ENCODE measurements around the gene OR5AR1. TPM values are rescaled to one million over a fixed set of nuclear protein-coding genes. Genes with fewer than 3 reads are reported as not detected.
"Not testable (repeated sequence)": the region's sequence is repeated elsewhere in the genome, so short reads cannot be mapped to it uniquely, and the experiment has no call there.

The OR5AR1 gene
- not detected for polyA plus RNA-seq (ENCODE audit: insufficient read length)

- no peak for DNase-seq
These were observed at the start of gene OR5AR1 for GRCh38 chr11:56663386-56663785. OR5AR1 (plus strand) TSS chr11:56663686; CDS start chr11:56663686, 0 bp downstream.

- no peak for DNase-seq
These were observed 38.8 kb upstream of the OR5AR1 start for GRCh38 chr11:56624661-56625110.

- no peak for DNase-seq
These were observed 37.5 kb upstream of the OR5AR1 start for GRCh38 chr11:56625946-56626345.

GRCh38 chr11:56632329-56632728, 31.2 kb upstream of the OR5AR1 start:
- DNase-seq: no peak

GRCh38 chr11:56636861-56637260, 26.6 kb upstream of the OR5AR1 start:
- DNase-seq: no peak

- DNase-seq: no peak
These were observed 26.0 kb upstream of the OR5AR1 start for GRCh38 chr11:56637500-56637899.

GRCh38 chr11:56642339-56642738, 21.1 kb upstream of the OR5AR1 start, which contains the start of gene OR5AP2:
OR5AP2 (minus strand) TSS chr11:56642439; CDS start chr11:56642439, 0 bp downstream.
- no peak for DNase-seq

GRCh38 chr11:56659755-56660154, 3.7 kb upstream of the OR5AR1 start:
- DNase-seq: no peak

- DNase-seq: no peak
These were observed 7.5 kb downstream of the OR5AR1 start for GRCh38 chr11:56670984-56671383.

- DNase-seq: no peak
These were observed 25.1 kb downstream of the OR5AR1 start for GRCh38 chr11:56688554-56689100.

- not testable (repeated sequence) for DNase-seq
These were observed 27.7 kb downstream of the OR5AR1 start for GRCh38 chr11:56691179-56691578.

GRCh38 chr11:56693428-56693827, 29.9 kb downstream of the OR5AR1 start:
- no peak for DNase-seq

- no peak for DNase-seq
These were observed 35.3 kb downstream of the OR5AR1 start, which contains the start of gene OR9G1 for GRCh38 chr11:56698795-56699194. OR9G1 (plus strand) TSS chr11:56699095; CDS start chr11:56700388, 1,293 bp downstream.

- DNase-seq: no peak
These were observed 36.9 kb downstream of the OR5AR1 start for GRCh38 chr11:56700242-56700913.

- DNase-seq: no peak
These were observed 37.5 kb downstream of the OR5AR1 start for GRCh38 chr11:56700914-56701485.

- DNase-seq: no peak
These were observed 42.4 kb downstream of the OR5AR1 start for GRCh38 chr11:56705784-56706396.

GRCh38 chr11:56706486-56706885, 43.0 kb downstream of the OR5AR1 start:
- no peak for DNase-seq

GRCh38 chr11:56714206-56714605, 50.7 kb downstream of the OR5AR1 start:
- DNase-seq: no peak

Other genes with a start within 250 kb of the OR5AR1 start
- not detected for gene OR5M3, start 190.3 kb upstream of the OR5AR1 start, polyA plus RNA-seq (ENCODE audit: insufficient read length)
- gene OR5M8, start 172.3 kb upstream of the OR5AR1 start, polyA plus RNA-seq (ENCODE audit: insufficient read length): not detected
- gene OR5M11, start 120.4 kb upstream of the OR5AR1 start, polyA plus RNA-seq (ENCODE audit: insufficient read length): not detected
- not detected for gene OR5M10, start 86.0 kb upstream of the OR5AR1 start, polyA plus RNA-seq (ENCODE audit: insufficient read length)
- not detected for gene OR5M1, start 48.8 kb upstream of the OR5AR1 start, polyA plus RNA-seq (ENCODE audit: insufficient read length)
- not detected for gene OR5AP2, start 21.2 kb upstream of the OR5AR1 start, polyA plus RNA-seq (ENCODE audit: insufficient read length)
- gene OR9G1, start 35.4 kb downstream of the OR5AR1 start, polyA plus RNA-seq (ENCODE audit: insufficient read length): not detected
- gene OR9G4, start 85.0 kb downstream of the OR5AR1 start, polyA plus RNA-seq (ENCODE audit: insufficient read length): not detected